A673 (cell line): ENCODE measurements around the gene RITA1. TPM values are rescaled to one million over a fixed set of nuclear protein-coding genes. Genes with fewer than 3 reads are reported as not detected.

Experiments
- BruUV-seq: library from RNA; stranded (reverse); fragments of 400-500 nt; replicated peaks from 2 replicates; lab custom pipeline; 2021; lab: Mats Ljungman, UMichigan
- CTCF ChIA-PET: fragments of 300-600 bp; sonication (Branson Sonifier 250); formaldehyde crosslinking; loops from one replicate; lab custom pipeline; 2022; ENCODE audit warnings: antibody characterized with exemption; lab: Charles Lee
- POLR2A ChIA-PET: fragments of 300-600 bp; sonication (Branson Sonifier 250); formaldehyde crosslinking; loops from one replicate; lab custom pipeline; 2022; ENCODE audit warnings: antibody characterized with exemption; ENCODE audit not compliant: low non-redundant PET; lab: Charles Lee
- DNase-seq: peaks from one replicate; pipeline ENCODE4 v3.0.0-alpha.2; 2015; ENCODE audit warnings: low spot score
- H3K27ac ChIP-seq: fragments of 200-600 bp; sonication (generic); 2 replicates; pipeline ENCODE4 v1.5.1; 2016; ENCODE audit warnings: mixed run types, low read depth, mild to moderate bottlenecking, mixed read lengths, antibody characterized with exemption, low read length; ENCODE audit not compliant: poor library complexity, severe bottlenecking
- H3K27me3 ChIP-seq: fragments of 200-600 bp; sonication (generic); replicated peaks from 2 replicates; pipeline ENCODE4 v1.6.1; 2017; ENCODE audit warnings: mixed run types, low read depth, mild to moderate bottlenecking, mixed read lengths, antibody characterized with exemption, low read length; ENCODE audit not compliant: insufficient read depth, poor library complexity
- H3K36me3 ChIP-seq: fragments of 200-600 bp; sonication (generic); 2 replicates; pipeline ENCODE4 v1.6.1; 2016; ENCODE audit warnings: mixed run types, mild to moderate bottlenecking, mixed read lengths, antibody characterized with exemption, low read length; ENCODE audit not compliant: insufficient read depth, poor library complexity, severe bottlenecking
- H3K4me1 ChIP-seq: fragments of 200-600 bp; sonication (generic); 2 replicates; pipeline ENCODE4 v1.6.1; 2017; ENCODE audit warnings: mixed run types, mild to moderate bottlenecking, mixed read lengths, antibody characterized with exemption, low read length; ENCODE audit not compliant: insufficient read depth, poor library complexity, severe bottlenecking
- H3K4me3 ChIP-seq: fragments of 200-600 bp; sonication (generic); 2 replicates; pipeline ENCODE4 v1.5.1; 2016; ENCODE audit warnings: low read depth, mixed run types, mild to moderate bottlenecking, mixed read lengths, low read length; ENCODE audit not compliant: poor library complexity, severe bottlenecking
- H3K9me3 ChIP-seq: fragments of 200-600 bp; sonication (generic); 2 replicates; pipeline ENCODE4 v1.6.1; 2016; ENCODE audit warnings: mixed run types, low read depth, mild to moderate bottlenecking, mixed read lengths, antibody characterized with exemption, low read length; ENCODE audit not compliant: poor library complexity, severe bottlenecking
- CTCF ChIP-seq: fragments of 300-800, 200-600 bp; sonication (generic); conservative IDR thresholded peaks from 2 replicates; pipeline ENCODE4 v1.5.1; 2017; ENCODE audit warnings: low read depth, mild to moderate bottlenecking, antibody characterized with exemption, low read length, moderate library complexity, mixed read lengths
- EZH2 ChIP-seq: fragments of 200-600 bp; sonication (generic); IDR thresholded peaks from 2 replicates; pipeline ENCODE4 v1.6.1; 2017; ENCODE audit warnings: borderline replicate concordance, low read depth, mild to moderate bottlenecking, mixed read lengths, antibody characterized with exemption, low read length; ENCODE audit not compliant: poor library complexity, severe bottlenecking
- intact Hi-C: fragments of 100-400 bp; cut with micrococcal nuclease; formaldehyde crosslinking; loops from one replicate; pipeline ENCODE4 v1.10.0; 2022; ENCODE audit not compliant: unreplicated experiment
- total RNA-seq: library from RNA; stranded (reverse); gene quantifications from 2 replicates; pipeline ENCODE4 v1.2.3, GENCODE V29; 2021

Gene RITA1
- total RNA-seq, 1 experiment from 2014 or later = 22.3 TPM

DNA sequence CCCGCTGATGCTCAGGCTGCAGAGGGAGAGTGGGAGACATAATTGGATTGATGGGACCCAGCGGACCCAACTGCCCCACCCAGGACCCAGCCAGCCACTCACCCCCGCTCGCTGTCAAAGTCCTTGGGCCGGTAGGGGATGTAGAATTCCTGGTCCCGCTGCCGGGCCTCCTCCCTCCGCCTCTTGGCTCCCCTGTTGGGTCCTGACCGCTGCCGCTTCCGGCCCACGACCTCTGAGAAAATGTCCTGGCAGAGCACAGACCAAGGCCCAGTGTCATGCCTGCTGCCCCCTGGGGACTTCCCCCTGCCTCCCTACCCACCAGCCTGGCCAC lies 22.5 kb upstream of the RITA1 start:
- H3K9me3 ChIP-seq = no peaks in the 10 kb centered on the region
- no peak for TF ChIP-seq CTCF
- TF ChIP-seq EZH2 = no peak
- no peaks in the 10 kb centered on the region for H3K27me3 ChIP-seq
- ChIA-PET CTCF (no interaction called here), POLR2A (no interaction called here)
- intact Hi-C loops = no loop called here
- no peak overlapping the region for H3K27ac ChIP-seq
- H3K36me3 ChIP-seq = peaks cover 29% of the 10 kb centered on the region
- no peak for DNase-seq
- BruUV-seq = no TSS peak
- H3K4me3 ChIP-seq = no peak overlapping the region
- H3K4me1 ChIP-seq = peaks cover 7% of the 10 kb centered on the region

- H3K9me3 ChIP-seq = no peaks in the 10 kb centered on the region
- intact Hi-C loops = no loop called here
- H3K36me3 ChIP-seq = peaks cover 24% of the 10 kb centered on the region
- ChIA-PET CTCF (no interaction called here), POLR2A (no interaction called here)
- DNase-seq = no peak
- TF ChIP-seq EZH2 (no peak), CTCF (no peak)
- no TSS peak for BruUV-seq
- H3K27ac ChIP-seq = no peak overlapping the region
- H3K4me1 ChIP-seq = peaks cover 7% of the 10 kb centered on the region
- no peaks in the 10 kb centered on the region for H3K27me3 ChIP-seq
- no peak overlapping the region for H3K4me3 ChIP-seq
Measured at GRCh38 chr12:113164014-113164413, 21.5 kb upstream of the RITA1 start.

DNA sequence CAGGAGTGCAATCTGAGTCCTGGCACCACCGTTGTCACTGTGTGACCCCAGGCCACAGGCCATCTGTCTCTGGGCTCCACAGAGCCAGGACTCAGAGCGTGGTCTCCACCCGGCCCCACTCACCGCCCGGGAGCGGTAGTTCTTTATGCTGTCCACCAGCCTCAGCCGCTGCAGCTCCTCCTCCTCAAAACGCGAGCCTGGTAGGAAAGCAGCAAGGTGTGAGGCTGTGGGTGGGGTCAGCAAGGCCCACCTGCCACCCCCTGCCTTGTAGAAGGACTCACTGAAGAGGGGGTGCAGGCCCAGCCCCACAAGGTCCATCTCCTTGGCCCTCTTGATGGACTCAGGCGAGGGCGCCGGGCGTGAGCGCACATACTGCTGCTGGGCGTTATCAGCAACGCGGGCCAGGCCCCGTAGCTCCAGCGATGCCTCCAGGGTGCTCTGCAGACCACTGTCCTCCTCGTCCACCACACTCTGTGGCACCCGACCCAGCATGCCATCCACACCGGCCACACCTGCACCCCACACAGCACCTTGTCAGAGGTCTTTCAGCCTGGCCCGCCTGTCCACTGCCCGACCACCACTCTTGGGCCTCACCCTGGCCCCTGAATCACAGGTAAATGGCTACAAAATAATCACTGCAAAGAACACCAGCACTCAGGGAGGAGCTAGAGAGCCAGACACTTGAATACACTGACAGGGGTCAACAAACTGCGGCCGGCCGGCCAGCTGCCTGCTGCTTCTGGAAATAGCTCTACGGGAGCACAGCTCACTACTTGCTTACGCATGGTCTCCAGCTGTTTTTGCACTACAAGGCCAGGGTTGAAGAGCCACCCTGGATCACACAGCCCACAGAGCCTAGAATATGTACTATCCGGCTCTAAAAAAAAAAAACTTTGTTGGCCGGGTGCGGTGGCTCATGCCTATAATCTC lies 19.7 kb upstream of the RITA1 start:
- no peak for DNase-seq
- intact Hi-C loops = no loop called here
- Histone ChIP-seq H3K36me3 (peaks cover 21% of the 10 kb centered on the region), H3K4me3 (no peak overlapping the region), H3K9me3 (no peaks in the 10 kb centered on the region), H3K27ac (no peak overlapping the region), H3K27me3 (no peaks in the 10 kb centered on the region), H3K4me1 (peaks cover 7% of the 10 kb centered on the region)
- BruUV-seq = no TSS peak
- ChIA-PET CTCF (no interaction called here), POLR2A (interaction anchor here (0.6 kb wide), 1 partner anchor 104 kb away, joined by 8 read pairs; no protein-coding TSS in a partner anchor)
- no peak for TF ChIP-seq EZH2
- TF ChIP-seq CTCF = no peak
